GM18517 (cell line): ENCODE measurements around the gene R3HCC1L.
"Not testable (repeated sequence)": the region's sequence is repeated elsewhere in the genome, so short reads cannot be mapped to it uniquely, and the experiment has no call there.

ENCODE experiments used
- ATAC-seq: cut with Tn5 transposase; IDR thresholded peaks from one replicate; pipeline ENCODE4 v1.9.1; 2021; ENCODE audit warnings: mild to moderate bottlenecking, moderate library complexity; ENCODE audit not compliant: unreplicated experiment

The R3HCC1L gene

DNA sequence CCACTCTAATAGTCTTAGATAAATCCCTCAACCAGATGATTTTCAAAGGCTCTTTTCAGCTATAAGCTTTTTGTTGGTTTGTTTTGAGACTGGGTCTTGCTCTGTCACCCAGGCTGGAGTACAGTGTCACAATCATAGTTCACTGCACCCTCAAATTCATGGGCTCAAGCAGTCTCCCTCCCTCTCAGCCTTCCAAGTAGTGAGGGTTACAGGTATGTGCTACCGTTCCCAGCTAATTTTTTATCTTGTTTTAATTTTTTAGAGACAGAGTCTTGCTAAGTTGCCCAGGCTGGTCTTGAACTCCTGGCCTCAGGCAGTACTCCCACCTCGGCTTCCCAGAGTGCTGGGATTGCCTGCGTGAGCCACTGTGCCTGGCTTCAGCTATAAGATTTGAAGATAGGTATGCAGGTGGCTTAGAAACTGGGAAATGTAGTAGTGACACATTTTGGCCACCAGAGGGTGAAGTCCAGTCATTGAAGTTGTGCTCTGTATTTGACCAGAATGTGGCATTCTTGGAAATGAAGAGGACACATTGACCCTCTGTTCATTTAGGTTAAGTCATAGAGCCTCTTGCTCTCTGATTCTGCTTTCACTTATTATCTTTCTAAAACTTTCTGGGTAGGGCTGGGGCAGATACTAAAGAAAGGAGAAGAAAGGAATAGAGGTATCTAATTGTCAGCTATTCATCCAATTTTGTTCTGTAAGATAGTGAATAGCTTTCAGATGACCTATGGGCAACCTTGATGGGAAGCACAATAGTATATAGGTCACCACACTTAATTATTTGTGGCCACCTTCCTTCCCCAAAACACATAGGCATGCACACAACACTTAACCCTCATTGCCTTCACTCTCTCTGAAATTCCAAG is 36.0 kb downstream of the R3HCC1L start:
- no peak for ATAC-seq

DNA sequence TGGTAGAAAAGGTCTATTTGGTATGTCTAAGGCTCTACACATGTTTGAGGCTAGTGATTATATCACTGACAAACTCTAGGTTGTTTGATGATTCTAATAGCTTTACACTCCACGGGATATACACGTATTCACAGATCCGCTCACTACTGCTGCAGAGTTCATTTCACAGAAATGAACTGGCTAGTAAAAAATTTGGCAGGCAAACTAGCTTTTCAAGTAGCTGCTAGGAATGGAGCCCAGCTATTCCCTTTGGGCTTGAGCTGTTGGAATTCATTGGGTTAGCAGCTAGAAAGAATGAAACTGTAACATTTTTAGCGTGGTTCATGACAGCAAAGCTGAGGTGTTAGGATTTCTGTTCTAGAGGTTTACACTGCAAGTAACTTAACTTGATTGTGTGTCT is 37.6 kb downstream of the R3HCC1L start:
- ATAC-seq, result no peak

DNA sequence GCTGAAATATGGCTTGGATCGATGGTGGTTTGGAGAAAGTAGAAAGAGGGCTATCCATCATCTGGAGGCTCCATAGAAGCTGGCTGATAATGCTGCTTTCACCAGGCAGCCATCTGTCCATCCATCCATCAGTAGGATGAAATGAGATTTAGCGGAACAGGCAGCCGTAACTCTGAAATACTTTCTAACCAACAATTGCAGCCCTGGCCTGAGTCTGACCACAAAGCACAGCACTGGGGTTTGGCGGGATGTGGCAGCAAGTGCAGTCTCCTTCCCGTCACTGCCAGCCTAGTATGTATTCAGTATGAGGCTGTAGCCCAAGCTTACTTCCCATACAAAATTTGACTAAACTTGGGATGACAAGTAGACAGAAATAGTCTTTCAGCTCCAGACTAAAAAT is 38.0 kb downstream of the R3HCC1L start:
- ATAC-seq, result no peak

DNA sequence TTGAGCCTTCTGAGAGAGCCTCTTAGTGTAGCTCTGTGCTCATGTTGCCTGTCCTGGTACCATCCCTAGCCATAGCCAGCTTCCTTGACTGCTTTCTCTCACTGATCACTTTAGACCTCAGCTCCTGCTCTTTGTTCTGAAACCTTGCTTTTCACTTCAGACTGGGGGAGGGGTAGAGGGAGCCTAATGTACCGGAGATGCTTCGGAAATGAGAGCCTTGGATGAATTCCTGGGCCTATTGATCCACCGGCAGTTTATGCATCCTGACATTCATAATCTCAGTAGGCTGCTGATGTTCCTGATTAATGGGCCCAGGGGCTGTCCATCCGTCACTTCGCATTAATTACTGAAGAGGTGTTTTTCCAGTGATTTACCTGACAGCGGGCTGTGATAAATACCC is 38.8 kb downstream of the R3HCC1L start:
- no peak for ATAC-seq

DNA sequence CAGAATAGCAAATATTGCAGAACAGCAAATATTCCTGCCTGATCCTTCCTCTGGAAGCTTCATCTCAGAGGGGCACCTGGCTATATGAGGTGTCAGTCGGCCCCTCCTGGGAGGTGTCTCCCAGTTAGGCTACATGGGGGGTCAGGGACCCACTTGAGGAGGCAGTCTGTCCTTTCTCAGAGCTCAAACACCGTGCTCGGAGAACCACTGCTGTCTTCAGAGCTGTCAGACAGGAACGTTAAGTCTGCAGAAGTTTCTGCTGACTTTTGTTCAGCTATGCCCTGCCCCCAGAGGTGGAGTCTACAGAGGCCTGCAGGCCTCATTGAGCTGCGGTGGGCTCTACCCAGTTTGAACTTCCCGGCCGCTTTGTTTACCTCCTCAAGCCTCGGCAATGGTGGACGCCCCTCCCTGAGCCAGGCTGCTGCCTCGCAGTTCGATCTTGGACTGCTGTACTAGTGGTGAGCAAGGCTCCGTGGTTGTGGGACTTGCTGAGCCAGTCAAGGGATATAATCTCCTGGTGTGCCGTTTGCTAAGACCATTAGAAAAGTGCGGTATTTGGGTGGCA is 48.0 kb downstream of the R3HCC1L start:
- not testable (repeated sequence) for ATAC-seq

DNA sequence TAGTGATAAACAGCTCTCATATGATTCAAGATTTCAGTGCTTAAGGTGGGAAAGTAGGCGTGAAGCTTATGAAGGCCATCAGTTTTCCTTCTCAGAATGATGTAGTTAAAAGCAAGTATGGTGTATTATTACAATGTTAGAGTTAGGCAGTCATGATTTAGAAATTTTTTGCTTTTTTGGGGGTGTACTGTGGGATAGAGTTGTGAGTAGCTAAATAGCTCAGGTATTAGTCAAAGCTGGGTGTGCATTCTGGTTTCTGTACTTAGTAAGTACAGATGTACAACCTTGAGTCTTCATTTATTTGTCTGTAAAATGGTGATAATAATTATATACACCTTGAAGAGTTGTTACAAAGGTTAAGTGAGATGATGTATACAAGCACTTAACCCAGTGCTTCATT is 52.2 kb downstream of the R3HCC1L start:
- no peak for ATAC-seq

DNA sequence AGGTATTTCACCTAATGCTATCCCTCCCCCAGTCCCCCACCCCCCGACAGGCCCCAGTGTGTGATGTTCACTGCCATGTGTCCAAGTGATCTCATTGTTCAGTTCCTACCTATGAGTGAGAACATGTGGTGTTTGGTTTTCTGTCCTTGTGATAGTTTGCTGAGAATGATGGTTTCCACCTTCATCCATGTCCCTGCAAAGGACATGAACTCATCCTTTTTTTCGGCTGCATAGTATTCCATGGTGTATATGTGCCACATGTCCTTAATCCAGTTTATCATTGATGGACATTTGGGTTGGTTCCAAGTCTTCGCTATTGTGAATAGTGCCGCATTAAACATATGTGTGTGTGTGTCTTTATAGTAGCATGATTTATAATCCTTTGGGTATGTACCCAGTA is 56.3 kb downstream of the R3HCC1L start:
- not testable (repeated sequence) for ATAC-seq

DNA sequence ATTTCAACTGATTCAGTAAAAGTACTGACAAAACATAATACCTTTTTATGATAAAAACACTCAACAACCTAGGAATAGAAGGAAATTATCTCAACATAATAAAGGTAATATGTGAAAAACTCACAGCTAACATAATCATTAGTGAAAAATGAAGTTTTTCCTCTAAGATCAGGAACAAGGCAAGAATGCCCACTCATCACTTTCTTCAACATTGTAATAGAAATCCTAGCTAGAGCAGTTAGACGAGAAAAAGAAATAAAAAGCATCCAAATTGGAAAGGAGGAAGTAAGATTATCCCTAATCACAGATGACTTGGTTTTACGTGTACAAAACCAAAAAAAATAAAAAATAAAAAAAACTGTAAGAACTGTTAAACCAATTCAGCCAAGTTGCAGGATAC is 58.6 kb downstream of the R3HCC1L start:
- ATAC-seq, result no peak

DNA sequence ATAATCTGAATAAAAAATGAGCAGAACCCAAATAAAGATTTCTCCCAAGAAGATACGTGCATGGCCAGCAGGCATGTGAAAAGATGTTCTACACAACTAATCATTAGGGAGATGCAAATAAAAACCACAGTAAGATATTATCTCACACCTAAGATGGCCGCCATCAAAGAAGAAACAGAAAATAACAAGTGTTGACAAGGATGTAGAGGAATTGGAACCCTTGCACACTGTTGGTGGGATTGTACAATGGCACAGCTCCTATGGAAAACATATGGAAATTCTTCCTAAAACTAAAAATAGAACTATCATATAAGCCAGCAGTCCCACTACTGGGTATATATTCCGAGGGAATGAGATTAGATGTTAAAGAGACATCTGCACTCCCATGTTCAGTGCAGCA is 60.2 kb downstream of the R3HCC1L start:
- no peak for ATAC-seq

DNA sequence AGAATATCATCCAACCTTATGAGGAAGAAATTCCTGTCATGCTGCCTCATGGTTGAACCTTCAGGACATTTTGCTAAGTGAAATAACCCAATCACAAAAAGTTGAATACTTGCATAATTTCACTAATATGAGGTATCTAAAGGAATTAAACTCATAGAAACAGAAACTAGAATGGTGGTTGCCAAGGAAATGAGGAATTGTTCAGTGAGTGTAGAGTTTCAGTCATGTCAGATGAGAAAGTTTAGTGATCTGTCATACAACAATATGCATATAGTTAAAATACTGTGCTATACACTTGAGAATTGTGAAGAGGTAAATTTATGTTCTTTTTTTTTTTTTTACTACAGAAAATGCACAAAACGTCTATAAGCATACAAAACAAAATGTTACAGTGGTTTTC is 60.7 kb downstream of the R3HCC1L start:
- no peak for ATAC-seq

DNA sequence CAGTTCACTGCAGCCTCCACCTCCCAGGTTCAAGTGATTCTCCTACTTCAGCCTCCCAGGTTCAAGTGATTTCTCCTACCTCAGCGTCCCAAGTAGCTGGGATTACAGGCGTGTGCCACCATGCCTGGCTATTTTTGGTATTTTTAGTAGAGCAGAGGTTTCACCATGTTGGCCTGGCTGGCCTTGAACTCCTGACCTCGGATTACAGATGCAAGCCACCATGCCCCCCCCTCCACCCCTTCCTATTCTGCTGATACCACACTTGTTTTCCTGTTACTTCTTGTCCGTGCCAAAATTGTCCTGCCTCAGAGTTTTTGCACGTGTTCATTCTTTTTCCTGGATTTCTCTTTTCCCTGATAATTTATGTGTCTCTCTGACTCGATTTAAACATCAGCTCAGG is 62.5 kb downstream of the R3HCC1L start:
- no peak for ATAC-seq

DNA sequence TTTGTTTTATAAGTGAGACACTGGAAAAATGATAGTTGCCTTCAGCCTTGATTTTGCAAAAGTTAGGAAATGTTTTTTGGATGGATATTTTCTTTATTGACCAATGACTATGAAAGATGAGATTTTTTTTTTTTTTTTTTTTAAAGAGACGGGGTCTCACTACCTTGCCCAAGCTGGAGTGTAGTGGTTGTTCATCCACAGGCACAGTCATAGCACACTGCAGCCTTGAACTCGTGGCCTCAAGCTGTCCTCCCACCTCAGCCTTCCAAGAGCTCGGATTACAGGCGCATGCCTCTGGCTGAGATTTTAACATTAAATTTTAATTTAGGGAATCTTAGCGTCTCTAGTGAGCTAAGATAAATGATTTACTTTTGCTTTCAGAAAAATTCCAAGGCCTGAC is 67.3 kb downstream of the R3HCC1L start:
- ATAC-seq, result no peak

DNA sequence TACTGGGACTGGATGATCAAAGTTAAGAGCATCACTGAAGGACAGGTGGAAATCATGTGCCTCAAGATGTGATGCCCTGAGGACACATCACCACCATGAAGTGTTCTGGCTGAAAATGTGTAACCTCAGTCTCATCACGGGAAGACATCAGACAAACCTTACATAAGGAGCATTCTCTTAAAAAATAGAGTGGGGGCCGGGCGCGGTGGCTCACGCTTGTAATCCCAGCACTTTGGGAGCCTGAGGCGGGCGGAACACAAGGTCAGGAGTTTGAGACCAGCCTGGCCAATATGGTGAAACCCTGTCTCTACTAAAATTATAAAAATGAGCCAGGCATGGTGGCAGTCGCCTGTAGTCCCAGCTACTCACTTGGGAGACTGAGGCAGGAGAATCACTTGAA is 67.9 kb downstream of the R3HCC1L start:
- ATAC-seq, result no peak

DNA sequence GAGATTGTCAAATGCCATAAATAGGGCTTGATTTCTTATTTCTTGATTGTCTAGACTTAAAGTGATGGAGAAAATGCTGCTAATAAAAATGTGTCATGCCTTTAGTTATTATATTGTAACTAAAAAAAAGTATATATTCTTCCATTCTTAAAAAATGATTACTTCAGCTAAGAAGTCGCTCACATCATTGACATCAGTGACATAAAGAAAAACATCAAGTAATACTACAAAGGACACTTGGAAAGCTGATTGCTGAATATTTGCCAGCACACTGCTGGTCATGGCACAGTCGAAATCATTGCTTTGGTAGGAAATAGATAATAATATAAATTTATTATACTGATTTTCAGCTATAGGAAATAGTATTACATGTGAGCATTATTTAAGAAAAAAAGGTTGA is 70.9 kb downstream of the R3HCC1L start:
- ATAC-seq, result no peak

DNA sequence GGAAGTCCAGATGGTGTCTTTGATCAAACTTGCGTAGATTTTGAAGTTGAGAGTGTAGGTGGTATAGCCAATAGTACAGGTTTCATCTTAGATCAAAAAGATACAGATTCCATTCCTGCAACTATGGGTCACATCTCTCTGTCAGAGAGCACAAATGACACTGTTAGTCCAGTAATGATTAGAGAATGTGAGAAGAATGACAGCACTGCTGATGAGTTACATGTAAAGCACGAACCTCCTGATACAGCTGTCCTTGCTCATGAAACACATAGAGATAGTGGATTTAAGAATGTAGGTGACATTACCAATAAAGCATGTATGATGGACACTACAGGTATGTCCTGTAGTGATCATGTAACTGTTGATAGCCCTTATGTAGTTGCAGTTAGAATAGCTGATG is 74.5 kb downstream of the R3HCC1L start:
- ATAC-seq, result no peak

DNA sequence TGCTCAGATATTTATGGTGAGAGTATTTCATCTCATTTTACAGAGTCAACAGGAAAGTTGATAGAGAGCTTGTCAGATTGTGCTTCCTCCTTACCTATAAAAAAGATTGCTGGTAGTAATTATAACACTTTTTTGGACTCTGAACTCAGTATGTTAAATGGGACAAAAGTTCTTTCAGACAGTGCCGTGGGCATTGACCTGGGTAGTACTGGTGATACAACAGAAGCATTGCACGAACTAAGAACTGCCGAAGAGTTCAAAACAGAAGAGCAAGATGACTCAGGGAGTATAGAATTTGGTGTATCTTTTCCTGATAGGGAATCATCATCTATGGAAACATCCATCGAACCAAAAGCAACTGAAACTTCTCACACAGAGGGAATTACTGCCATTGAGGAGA is 75.0 kb downstream of the R3HCC1L start:
- no peak for ATAC-seq

DNA sequence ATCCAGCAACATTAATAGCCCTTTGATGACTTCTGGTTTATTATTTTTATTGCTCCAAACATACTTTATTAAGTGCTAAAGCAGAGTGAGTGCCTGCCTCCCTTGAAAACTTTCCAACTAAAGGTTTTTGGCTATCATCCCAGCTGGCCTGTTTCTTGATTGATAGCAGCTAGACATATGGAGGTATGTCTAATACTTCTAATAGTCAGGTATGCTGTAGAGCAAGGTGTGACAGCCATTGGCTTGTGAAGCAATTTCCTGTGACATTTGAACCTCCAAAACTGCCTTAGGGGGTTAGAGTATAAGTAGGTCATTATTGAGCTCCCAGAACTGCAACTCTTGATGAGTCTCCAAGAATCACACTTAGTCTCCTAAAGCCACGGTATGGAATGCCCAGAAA is 77.7 kb downstream of the R3HCC1L start:
- ATAC-seq, result no peak

DNA sequence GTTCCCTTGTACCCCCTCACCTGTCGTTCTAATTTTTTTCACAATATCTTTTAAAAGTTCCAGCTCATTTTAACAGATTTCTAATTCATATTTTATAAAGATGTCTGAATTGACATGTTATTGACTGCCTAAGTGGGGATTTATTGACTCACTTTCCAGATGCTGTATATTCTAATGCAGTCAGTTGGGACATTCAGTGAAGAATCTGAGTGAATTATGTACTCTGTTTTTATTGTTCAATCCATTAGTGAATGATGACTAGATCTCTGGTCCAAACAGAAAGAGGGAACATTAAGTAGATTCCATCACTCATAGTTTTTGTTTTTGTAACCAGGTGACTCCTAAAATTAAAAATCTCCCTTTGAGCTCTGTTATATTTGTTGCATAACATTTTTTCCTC is 79.3 kb downstream of the R3HCC1L start:
- ATAC-seq, result no peak

DNA sequence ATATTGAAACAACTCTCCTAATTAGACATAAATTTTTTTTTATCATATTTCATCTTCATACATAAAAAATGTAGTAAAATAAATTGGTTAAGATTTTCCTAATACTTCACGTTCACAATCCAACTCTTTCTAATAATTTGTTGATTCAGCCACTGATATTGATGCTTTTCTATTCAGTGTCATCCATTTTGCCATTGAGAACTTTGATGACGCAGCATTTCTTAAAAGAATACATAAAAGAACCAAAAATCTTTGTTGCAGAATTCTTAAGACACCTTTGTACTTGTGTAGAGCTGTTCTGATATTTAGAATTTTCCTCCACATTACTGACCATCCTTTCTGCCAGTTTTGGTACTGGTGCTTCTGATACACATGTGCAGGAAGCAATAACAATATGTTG is 80.9 kb downstream of the R3HCC1L start:
- no peak for ATAC-seq

DNA sequence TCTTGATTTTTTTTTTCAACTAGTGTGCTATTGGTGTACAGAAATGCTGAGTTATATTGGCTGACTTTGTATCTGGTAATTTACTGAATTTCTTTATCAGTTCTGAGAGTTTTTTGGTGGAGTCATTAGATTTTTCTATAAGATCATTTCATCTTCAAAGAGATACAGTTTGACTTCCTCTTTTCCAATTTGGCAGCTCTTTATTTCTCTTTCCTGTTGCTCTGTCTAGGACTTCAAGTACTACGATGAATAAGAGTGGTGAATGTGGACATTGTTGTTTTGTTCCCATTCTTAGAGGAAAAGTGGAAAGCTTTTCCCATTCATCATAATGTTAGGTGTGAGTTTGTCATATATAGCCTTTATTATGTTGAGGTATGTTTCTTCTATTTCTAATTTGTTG is 83.3 kb downstream of the R3HCC1L start:
- no peak for ATAC-seq

DNA sequence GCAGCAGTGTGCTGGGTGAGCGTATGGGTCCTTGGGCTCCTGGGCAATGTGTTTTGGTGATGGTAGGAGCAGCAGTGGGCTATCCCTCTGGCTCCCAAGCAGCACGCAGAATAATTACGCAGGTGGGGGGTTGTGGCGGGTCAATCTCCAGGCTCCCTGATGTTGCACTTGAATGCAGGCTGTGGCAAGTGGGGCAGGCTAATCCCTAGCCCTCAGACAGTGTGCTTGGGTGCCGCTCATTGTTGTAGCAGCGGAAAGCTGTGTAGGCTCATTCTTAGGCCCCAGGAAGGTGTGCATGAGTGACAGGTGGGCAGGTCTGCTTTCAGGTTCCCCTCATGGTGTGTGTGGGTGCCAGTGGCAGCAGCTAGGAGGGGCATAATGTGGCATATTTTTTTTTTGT is 89.4 kb downstream of the R3HCC1L start:
- no peak for ATAC-seq

DNA sequence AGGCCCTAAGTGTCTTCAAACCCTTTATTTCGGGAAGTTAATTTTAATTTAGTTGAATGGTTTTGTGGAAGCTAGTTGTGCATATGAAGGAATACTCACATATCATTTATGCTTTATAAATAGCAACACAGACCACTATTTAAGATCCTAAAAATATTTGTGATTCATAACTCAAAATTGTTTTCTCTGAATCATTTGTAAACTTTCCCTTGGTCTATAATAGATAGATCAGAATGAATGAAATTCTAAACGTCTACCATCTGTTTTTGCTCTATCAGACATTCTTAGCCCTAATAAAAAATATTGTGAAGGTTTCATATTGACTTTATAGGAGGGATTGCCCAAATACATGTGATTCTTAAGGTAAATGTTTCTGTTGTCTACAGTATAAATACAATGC is 90.1 kb downstream of the R3HCC1L start:
- no peak for ATAC-seq

DNA sequence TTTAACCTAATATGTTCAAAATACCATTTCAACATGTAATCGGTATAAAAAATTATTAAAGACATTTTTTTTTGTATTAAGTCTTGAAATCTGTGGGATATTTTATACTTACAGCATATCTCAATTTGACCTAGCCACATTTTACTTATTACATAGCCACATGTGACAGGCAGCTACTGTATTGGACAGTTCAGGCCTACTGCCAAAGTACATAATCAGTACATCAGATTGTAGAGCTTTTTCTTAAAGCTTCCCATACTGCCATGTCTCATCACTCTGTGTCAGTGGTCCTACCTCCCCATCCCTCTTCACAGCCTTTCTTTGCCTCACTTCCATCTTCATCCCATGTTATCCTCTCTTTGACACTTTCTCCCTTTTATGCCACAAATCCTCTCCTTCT is 90.5 kb downstream of the R3HCC1L start:
- no peak for ATAC-seq
